Transverse colon (tissue), 4 donors: ENCODE data around the gene MVD. TPM values are rescaled to one million over a fixed set of nuclear protein-coding genes. Genes with fewer than 3 reads are reported as not detected.

Experiments used
- DNase-seq: peaks from one replicate; pipeline ENCODE4 v3.0.0-alpha.2; 2019
- H3K27ac ChIP-seq, 4 donors: fragments of 200-600 bp; sonication (generic); 2 replicates each; pipeline ENCODE4 v1.5.1; 2016 to 2018; ENCODE audit warnings: inconsistent platforms in 4 of 4
- H3K27me3 ChIP-seq: fragments of 200-600 bp; sonication (generic); 2 replicates; pipeline ENCODE4 v1.5.1; 2017; ENCODE audit warnings: inconsistent platforms
- H3K36me3 ChIP-seq, 4 donors: fragments of 200-600 bp; sonication (generic); 2 replicates each; pipeline ENCODE4 v1.5.1; 2017 to 2019; ENCODE audit warnings: inconsistent platforms in 4 of 4
- H3K4me1 ChIP-seq, 4 donors: fragments of 200-600 bp; sonication (generic); 2 replicates each; pipeline ENCODE4 v1.5.1; 2017 to 2020; ENCODE audit warnings: inconsistent platforms in 4 of 4
- H3K4me3 ChIP-seq, 4 donors: fragments of 200-600 bp; sonication (generic); 1 replicate in 1 of 4; 2 replicates in 3 of 4; pipeline versions ENCODE4 v1.5.1 to v1.6.1; 2017 to 2019; ENCODE audit warnings: inconsistent platforms in 4 of 4
- H3K9me3 ChIP-seq, 2 donors: fragments of 200-600 bp; sonication (generic); 2 replicates each; pipeline ENCODE4 v1.5.1; 2017 to 2019; ENCODE audit warnings: inconsistent platforms in 2 of 2
- EP300 ChIP-seq: sonication (generic); formaldehyde crosslinking; IDR thresholded peaks from one replicate; pipeline ENCODE4 v1.6.1; 2017; ENCODE audit warnings: antibody characterized with exemption, low read depth
- POLR2A ChIP-seq: fragments of 450-650 bp; IDR thresholded peaks from one replicate; pipeline ENCODE4 v1.6.1; 2016; ENCODE audit warnings: antibody characterized with exemption, mild to moderate bottlenecking, moderate library complexity
- POLR2AphosphoS5 ChIP-seq, 3 donors: sonication (generic); formaldehyde crosslinking; IDR thresholded peaks; one replicate each; pipeline ENCODE4 v1.6.1; 2016; ENCODE audit warnings: antibody characterized with exemption in 3 of 3
- whole genome bisulfite sequencing, 2 donors: methylation state at CpG; one replicate each; pipeline ENCODE4 v1.1.5; 2018; ENCODE audit warnings: low coverage in 1 of 2; 5-methylcytosine and 5-hydroxymethylcytosine counted together
- in situ Hi-C, 4 donors: fragments of 200-750 bp; cut with MboI; loops; one replicate each; pipeline versions ENCODE4 v1.15.0 to v1.15.1; 2017; ENCODE audit warnings: low sequenced_read_pairs in 3 of 4, low pct_ligation_motif_present in 1 of 4, low pct_unique_long_range_greater_than_20kb in 1 of 4
- intact Hi-C: fragments of 100-400 bp; cut with DNase I; formaldehyde crosslinking; loops from one replicate; pipeline ENCODE4 v1.15.1; 2023; ENCODE audit warnings: low total_unique reads
- total RNA-seq, 4 donors: library from RNA; depleted of rRNA; stranded (reverse); fragments of >200 nt; gene quantifications; one replicate each; pipeline ENCODE4 v1.1.0, GENCODE V29; 2016
- TF ChIP-seq, protein P1 (sequence below), 5 experiments: fragments of 200-600 bp in 3 of 5; fragments of 450-650 bp in 2 of 5; sonication (generic) in 3 of 5; IDR thresholded peaks; 1 replicate in 2 of 5; 2 replicates in 3 of 5; pipeline ENCODE4 v1.5.1; 2016 to 2017; ENCODE audit warnings: antibody characterized with exemption in 5 of 5, inconsistent platforms in 3 of 5, mild to moderate bottlenecking in 2 of 5, moderate library complexity in 1 of 5

Gene MVD
- total RNA-seq, 4 donors from 2014 or later = 20.5 to 75.6 (median 47.3) TPM

DNA sequence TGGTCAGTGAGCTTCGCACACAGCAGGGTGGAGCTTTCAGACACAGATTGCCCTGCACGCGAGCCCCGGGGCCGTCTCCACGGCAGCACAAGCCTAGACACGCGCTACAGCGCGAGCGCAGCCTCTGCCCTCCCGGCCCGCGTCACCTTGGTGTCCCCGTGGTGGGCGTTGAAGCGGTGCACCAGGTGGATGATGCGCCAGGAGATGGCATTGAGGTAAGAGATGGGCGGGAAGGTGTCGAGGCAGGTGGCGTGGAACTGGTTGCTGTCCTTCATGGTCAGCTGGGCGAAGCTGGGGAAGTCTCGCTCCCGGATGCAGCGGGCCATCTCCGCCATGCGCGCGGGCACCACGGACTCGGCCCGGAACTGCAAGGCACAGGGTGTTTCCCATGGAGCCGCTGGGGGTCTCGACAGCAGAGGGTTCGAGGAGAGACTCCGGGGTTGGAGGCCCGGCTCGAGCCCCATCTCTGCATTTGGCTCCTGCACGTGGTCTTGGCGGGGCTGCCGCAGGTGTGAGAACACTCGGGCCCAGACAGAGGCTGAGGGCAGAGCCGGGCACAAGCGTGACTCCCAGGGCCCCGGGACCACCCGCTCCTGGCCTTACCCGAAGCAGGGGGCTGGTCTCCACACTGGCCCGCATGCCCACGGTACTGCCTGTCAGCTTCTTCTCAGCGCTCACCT lies 7.7 kb downstream of the MVD start:
- Histone ChIP-seq H3K9me3 (no peaks in the 10 kb centered on the region), H3K27me3 (no peaks in the 10 kb centered on the region), H3K36me3 (peaks cover 0 to 7% (median 0%) of the 10 kb centered on the region in 4 donors), H3K4me3 (no peak overlapping the region), H3K4me1 (peaks cover 3 to 17% (median 10%) of the 10 kb centered on the region in 4 donors), H3K27ac (no peak overlapping the region)
- DNase-seq = no peak
- intact Hi-C loops = no loop called here
- 93% methylated on average over 46 of the region's 50 CpGs; no CpG with 5 or more reads in 1 of the 2 donors for WGBS, 2 donors
- in situ Hi-C loops = no loop called here
- TF ChIP-seq POLR2A (no peak), EP300 (no peak), POLR2AphosphoS5 (IDR thresholded peaks at IDR 0.05) (no peak)
- TF ChIP-seq, protein P1, sequence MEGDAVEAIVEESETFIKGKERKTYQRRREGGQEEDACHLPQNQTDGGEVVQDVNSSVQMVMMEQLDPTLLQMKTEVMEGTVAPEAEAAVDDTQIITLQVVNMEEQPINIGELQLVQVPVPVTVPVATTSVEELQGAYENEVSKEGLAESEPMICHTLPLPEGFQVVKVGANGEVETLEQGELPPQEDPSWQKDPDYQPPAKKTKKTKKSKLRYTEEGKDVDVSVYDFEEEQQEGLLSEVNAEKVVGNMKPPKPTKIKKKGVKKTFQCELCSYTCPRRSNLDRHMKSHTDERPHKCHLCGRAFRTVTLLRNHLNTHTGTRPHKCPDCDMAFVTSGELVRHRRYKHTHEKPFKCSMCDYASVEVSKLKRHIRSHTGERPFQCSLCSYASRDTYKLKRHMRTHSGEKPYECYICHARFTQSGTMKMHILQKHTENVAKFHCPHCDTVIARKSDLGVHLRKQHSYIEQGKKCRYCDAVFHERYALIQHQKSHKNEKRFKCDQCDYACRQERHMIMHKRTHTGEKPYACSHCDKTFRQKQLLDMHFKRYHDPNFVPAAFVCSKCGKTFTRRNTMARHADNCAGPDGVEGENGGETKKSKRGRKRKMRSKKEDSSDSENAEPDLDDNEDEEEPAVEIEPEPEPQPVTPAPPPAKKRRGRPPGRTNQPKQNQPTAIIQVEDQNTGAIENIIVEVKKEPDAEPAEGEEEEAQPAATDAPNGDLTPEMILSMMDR (IDR thresholded peaks at IDR 0.05) = no peak

DNA sequence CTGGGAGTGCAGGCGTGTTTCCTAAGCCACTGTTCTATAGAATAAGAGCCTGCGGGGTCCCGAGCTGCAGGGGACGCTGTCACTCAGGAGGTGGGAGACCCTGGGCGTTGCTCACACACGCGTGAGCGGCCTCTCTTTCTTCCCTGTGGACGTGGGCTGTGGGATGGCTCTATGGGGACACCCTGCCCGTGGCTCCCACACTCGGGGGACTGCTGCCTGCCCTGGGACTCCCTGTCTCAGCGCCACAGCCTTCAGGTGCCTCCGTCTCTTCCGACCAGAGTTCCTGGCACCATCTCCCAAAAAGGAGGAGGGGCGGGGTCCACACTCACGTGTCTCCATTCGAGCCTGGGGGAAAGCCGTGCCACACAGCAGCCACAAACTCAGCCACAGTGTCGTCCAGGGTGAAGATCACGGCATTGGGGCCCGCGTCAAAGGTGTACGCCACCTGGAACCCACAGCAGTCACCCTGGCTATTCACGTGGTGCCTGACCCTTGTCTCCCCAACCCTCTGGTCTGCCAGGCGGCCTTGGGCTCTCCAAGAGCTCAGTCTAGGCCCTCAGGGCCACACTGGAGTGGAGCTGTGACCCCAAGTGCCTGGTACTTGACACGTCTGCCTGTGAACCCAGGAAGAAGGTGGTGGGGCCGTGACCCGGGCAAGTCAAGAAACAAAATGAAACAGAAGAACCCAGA lies 8.4 kb downstream of the MVD start:
- no peaks in the 10 kb centered on the region for H3K9me3 ChIP-seq
- 87 to 90% methylated on average over 3 to 21 of the region's 28 CpGs for WGBS, 2 donors
- H3K36me3 ChIP-seq = peaks cover 0 to 7% (median 0%) of the 10 kb centered on the region in 4 donors
- in situ Hi-C loops (no loop called here), intact Hi-C loops (no loop called here)
- no peak overlapping the region for H3K27ac ChIP-seq
- H3K4me3 ChIP-seq = no peak overlapping the region
- H3K4me1 ChIP-seq = peaks cover 7 to 19% (median 15%) of the 10 kb centered on the region in 4 donors
- no peaks in the 10 kb centered on the region for H3K27me3 ChIP-seq
- TF ChIP-seq POLR2AphosphoS5 (IDR thresholded peaks at IDR 0.05) (no peak), POLR2A (no peak)
- DNase-seq = no peak

DNA sequence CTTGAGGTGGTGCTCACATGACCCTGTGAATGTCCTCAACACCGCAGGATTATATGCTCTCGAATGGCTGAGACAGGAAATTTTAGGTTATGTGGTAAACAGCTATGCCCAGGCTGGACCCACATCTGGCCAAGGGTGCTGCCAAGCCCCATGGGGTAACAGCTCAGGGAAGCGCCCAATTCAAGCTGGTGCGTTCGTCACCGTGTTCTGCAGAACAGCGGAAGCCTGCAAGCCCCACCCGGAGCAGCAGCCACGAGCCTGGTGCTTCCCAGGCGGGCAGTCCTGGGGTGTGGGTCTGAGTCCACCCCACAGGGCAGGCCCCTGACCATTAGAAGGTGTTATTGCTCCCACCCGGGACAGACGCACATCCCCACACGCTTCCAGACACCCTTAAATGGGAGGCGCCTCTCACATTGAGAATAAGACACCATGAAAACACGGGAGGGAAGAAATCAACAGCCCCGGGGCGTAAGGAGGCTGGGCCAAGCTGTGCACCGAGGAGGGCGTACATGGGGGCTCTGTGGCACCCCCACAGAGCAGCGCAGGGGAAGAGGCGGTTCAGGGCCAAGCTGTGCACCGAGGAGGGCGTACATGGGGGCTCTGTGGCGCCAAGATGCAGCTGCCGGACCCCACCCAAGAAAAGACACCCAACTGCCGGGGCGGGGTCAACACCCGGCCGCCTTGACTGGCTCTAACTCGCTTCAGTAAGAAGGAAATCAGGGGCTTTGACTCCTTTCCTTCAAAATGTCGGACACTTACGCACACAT lies 9.1 kb downstream of the MVD start:
- H3K9me3 ChIP-seq = no peaks in the 10 kb centered on the region
- TF ChIP-seq EP300 (no peak), POLR2A (no peak)
- TF ChIP-seq, protein P1 (IDR thresholded peaks at IDR 0.05) = no peak
- WGBS, 2 donors = 83 to 88% methylated on average over 7 to 28 of the region's 32 CpGs
- peaks cover 0 to 7% (median 0%) of the 10 kb centered on the region in 4 donors for H3K36me3 ChIP-seq
- in situ Hi-C loops = no loop called here
- intact Hi-C loops = no loop called here
- no peaks in the 10 kb centered on the region for H3K27me3 ChIP-seq
- H3K4me1 ChIP-seq = peaks cover 9 to 24% (median 21%) of the 10 kb centered on the region in 4 donors
- no peak overlapping the region for H3K27ac ChIP-seq
- H3K4me3 ChIP-seq = no peak overlapping the region
- no peak for DNase-seq

DNA sequence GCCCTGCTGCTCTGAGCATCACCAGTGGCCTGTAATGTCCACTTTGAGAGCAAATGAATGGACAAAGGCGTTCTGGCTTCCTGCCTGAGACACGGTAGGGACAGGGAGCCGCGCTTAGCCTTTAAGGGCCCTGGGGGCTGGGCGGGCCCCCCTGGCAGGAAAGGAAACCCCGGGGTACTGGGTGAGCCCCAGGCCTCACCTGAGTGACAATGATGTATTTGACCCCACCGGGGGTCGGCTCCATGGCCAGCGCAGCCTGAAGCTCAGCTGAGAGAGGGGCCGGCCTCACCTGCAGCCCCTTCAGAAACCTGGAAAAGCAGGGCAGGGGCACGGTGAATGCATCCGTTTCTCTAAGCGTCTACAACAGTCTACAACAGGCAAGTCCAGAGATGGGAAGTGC lies 9.8 kb downstream of the MVD start:
- no peak overlapping the region for H3K27ac ChIP-seq
- no peaks in the 10 kb centered on the region for H3K9me3 ChIP-seq
- 95 to 100% methylated on average over 3 to 13 of the region's 13 CpGs for WGBS, 2 donors
- H3K27me3 ChIP-seq = no peaks in the 10 kb centered on the region
- H3K4me3 ChIP-seq = no peak overlapping the region
- peaks cover 9 to 24% (median 21%) of the 10 kb centered on the region in 4 donors for H3K4me1 ChIP-seq
- in situ Hi-C loops = no loop called here
- intact Hi-C loops = no loop called here
- TF ChIP-seq POLR2AphosphoS5 (IDR thresholded peaks at IDR 0.05) (no peak), POLR2A (no peak), EP300 (no peak)
- TF ChIP-seq, protein P1 (IDR thresholded peaks at IDR 0.05) = no peak
- peaks cover 0 to 7% (median 0%) of the 10 kb centered on the region in 4 donors for H3K36me3 ChIP-seq
- no peak for DNase-seq
